ENCODE data around the gene KCNQ4.
A peak's percentile ranks its signal among the peaks of the same experiment; 100 is the strongest.

KCNQ4 gene

GRCh38 chr1:40872276-40872675, 88.7 kb downstream of the KCNQ4 start:
- Histone ChIP-seq H3K4me1 (ENCODE audit: control insufficient read depth, low read depth, low read length) (no peaks in the 10 kb centered on the region), H2BK120ac (ENCODE audit: low read depth, low read length) (no peak overlapping the region), H3K4ac (ENCODE audit: low read depth, low read length) (no peak overlapping the region), H3K79me2 (ENCODE audit: control insufficient read depth, insufficient read depth, low read length) (no peaks in the 10 kb centered on the region), H3K36me3 (ENCODE audit: control insufficient read depth, insufficient read depth, low read length) (no peaks in the 10 kb centered on the region), H3K56ac (ENCODE audit: low read length) (no peak overlapping the region), H3K9ac (ENCODE audit: low read length) (no peak overlapping the region), H3K18ac (ENCODE audit: low read length) (no peak overlapping the region), H3K23ac (ENCODE audit: low read length) (no peak overlapping the region), H3K27ac (ENCODE audit: low read depth, low read length) (no peak overlapping the region), H3K4me3 (ENCODE audit: low read length) (no peak overlapping the region), H2AK5ac (ENCODE audit: low read length) (no peak overlapping the region), H3K27me3 (ENCODE audit: insufficient read depth, low read length, poor library complexity) (no peaks in the 10 kb centered on the region), H4K5ac (ENCODE audit: low read length) (no peak overlapping the region), H4K8ac (ENCODE audit: low read depth, low read length) (no peak overlapping the region), H2BK5ac (ENCODE audit: low read length) (no peak overlapping the region), H3K4me2 (ENCODE audit: low read length) (no peak overlapping the region), H2BK15ac (replicated peaks; ENCODE audit: low read depth) (no peak overlapping the region), H3K79me1 (ENCODE audit: low read length) (no peaks in the 10 kb centered on the region)
- no CpG with 5 or more reads among the region's 3 CpGs for WGBS (ENCODE audit: extremely low coverage, insufficient coverage, low lambda C conversion rate)
- no peak for DNase-seq

DNA sequence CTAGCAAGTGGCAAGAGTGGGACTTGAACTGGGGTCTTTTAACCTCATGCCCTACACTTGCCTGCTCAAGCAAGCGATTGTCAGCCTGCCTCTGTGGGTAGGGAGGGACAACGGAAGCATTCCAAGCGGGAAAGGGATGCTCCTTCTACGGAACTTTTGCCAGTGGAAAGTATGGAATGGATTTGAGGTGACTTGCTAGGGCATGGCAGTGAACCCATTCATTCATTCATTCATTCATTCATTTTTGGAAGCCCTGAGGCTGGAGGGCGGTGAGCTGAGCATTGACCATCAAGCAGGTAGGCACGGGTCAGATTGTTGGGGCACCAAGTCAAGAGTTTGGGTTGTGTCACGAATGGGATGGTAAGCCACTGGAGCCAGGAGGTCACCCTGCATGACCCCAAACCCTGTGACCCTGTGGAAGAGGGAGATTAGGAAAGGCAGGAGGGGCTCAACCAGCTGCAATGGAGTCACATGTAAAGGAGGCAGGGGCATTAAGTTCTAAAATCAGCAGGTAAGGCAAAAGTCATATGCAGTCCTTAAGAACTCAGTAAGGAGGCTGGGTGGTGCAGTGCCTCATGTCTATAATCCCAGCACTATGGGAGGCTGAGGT, 90.4 kb downstream of the KCNQ4 start:
- Histone ChIP-seq H2AK5ac (ENCODE audit: low read length) (no peak overlapping the region), H4K8ac (ENCODE audit: low read depth, low read length) (no peak overlapping the region), H3K56ac (ENCODE audit: low read length) (no peak overlapping the region), H4K5ac (ENCODE audit: low read length) (no peak overlapping the region), H3K4me2 (ENCODE audit: low read length) (no peak overlapping the region), H3K4ac (ENCODE audit: low read depth, low read length) (no peak overlapping the region), H3K23ac (ENCODE audit: low read length) (no peak overlapping the region), H3K79me2 (ENCODE audit: control insufficient read depth, insufficient read depth, low read length) (no peaks in the 10 kb centered on the region), H3K4me3 (ENCODE audit: low read length) (no peak overlapping the region), H3K79me1 (ENCODE audit: low read length) (no peaks in the 10 kb centered on the region), H3K36me3 (ENCODE audit: control insufficient read depth, insufficient read depth, low read length) (no peaks in the 10 kb centered on the region), H3K18ac (ENCODE audit: low read length) (no peak overlapping the region), H3K9ac (ENCODE audit: low read length) (no peak overlapping the region), H2BK15ac (replicated peaks; ENCODE audit: low read depth) (no peak overlapping the region), H3K27me3 (ENCODE audit: insufficient read depth, low read length, poor library complexity) (no peaks in the 10 kb centered on the region), H3K27ac (ENCODE audit: low read depth, low read length) (no peak overlapping the region), H3K4me1 (ENCODE audit: control insufficient read depth, low read depth, low read length) (peaks cover 2% of the 10 kb centered on the region), H2BK120ac (ENCODE audit: low read depth, low read length) (no peak overlapping the region), H2BK5ac (ENCODE audit: low read length) (no peak overlapping the region)
- WGBS (ENCODE audit: extremely low coverage, insufficient coverage, low lambda C conversion rate): no CpG with 5 or more reads among the region's 7 CpGs
- no peak for DNase-seq

DNA sequence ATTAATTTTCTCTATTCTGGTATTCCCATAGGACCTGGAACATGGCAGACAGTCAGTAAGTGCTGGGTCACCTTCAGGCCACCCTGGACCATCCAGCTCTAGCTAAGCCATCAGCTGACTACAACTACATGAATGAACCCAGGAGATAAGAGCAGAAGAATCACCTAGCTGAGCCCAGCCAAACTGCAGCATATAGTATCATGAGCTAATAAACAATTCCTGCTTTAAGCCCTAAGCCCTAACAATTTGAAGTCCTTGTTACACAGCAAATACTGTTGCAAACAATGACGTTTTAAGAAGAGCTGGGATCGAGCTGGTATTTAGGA, 92.8 kb downstream of the KCNQ4 start:
- Histone ChIP-seq H2BK120ac (ENCODE audit: low read depth, low read length) (no peak overlapping the region), H3K4me1 (ENCODE audit: control insufficient read depth, low read depth, low read length) (peaks cover 2% of the 10 kb centered on the region), H3K36me3 (ENCODE audit: control insufficient read depth, insufficient read depth, low read length) (no peaks in the 10 kb centered on the region), H3K4me3 (ENCODE audit: low read length) (no peak overlapping the region), H3K4ac (ENCODE audit: low read depth, low read length) (no peak overlapping the region), H4K5ac (ENCODE audit: low read length) (no peak overlapping the region), H3K79me1 (ENCODE audit: low read length) (no peaks in the 10 kb centered on the region), H3K27ac (ENCODE audit: low read depth, low read length) (no peak overlapping the region), H3K56ac (ENCODE audit: low read length) (no peak overlapping the region), H3K79me2 (ENCODE audit: control insufficient read depth, insufficient read depth, low read length) (no peaks in the 10 kb centered on the region), H3K23ac (ENCODE audit: low read length) (no peak overlapping the region), H3K9ac (ENCODE audit: low read length) (no peak overlapping the region), H4K8ac (ENCODE audit: low read depth, low read length) (no peak overlapping the region), H2AK5ac (ENCODE audit: low read length) (no peak overlapping the region), H3K18ac (ENCODE audit: low read length) (no peak overlapping the region), H3K4me2 (ENCODE audit: low read length) (no peak overlapping the region), H3K27me3 (ENCODE audit: insufficient read depth, low read length, poor library complexity) (no peaks in the 10 kb centered on the region), H2BK5ac (ENCODE audit: low read length) (no peak overlapping the region), H2BK15ac (replicated peaks; ENCODE audit: low read depth) (no peak overlapping the region)
- WGBS (ENCODE audit: extremely low coverage, insufficient coverage, low lambda C conversion rate): no CpG with 5 or more reads among the region's 2 CpGs
- no peak for DNase-seq

DNA sequence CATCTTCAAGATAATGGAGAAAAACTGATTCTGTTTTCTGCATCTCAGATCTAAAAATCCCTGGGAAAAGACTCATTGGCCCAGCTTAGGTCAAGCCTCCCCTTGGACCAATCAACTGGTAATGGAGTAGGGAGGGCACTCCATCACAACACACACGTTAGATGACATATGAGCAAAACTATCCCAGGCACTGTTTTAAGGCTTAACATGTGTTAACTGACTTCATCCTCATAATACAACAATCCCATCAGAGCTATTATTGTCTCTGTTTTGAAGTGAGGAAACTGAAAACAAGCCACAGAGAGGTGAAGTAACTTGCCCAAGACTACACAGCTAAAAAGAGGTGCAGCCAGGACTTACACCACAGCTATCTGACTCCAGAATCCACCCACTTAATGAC, 93.3 kb downstream of the KCNQ4 start:
- H3K4me3 ChIP-seq (ENCODE audit: low read length): no peak overlapping the region
- no peak overlapping the region for H3K9ac ChIP-seq (ENCODE audit: low read length)
- H3K36me3 ChIP-seq (ENCODE audit: control insufficient read depth, insufficient read depth, low read length): no peaks in the 10 kb centered on the region
- H3K56ac ChIP-seq (ENCODE audit: low read length): no peak overlapping the region
- no peak overlapping the region for H3K27ac ChIP-seq (ENCODE audit: low read depth, low read length)
- no peak overlapping the region for H4K8ac ChIP-seq (ENCODE audit: low read depth, low read length)
- no peak overlapping the region for H2BK5ac ChIP-seq (ENCODE audit: low read length)
- H2BK15ac ChIP-seq (replicated peaks; ENCODE audit: low read depth): no peak overlapping the region
- DNase-seq: no peak
- H2AK5ac ChIP-seq (ENCODE audit: low read length): no peak overlapping the region
- no peak overlapping the region for H3K4me2 ChIP-seq (ENCODE audit: low read length)
- peaks cover 2% of the 10 kb centered on the region for H3K4me1 ChIP-seq (ENCODE audit: control insufficient read depth, low read depth, low read length)
- no peaks in the 10 kb centered on the region for H3K79me2 ChIP-seq (ENCODE audit: control insufficient read depth, insufficient read depth, low read length)
- no peak overlapping the region for H3K23ac ChIP-seq (ENCODE audit: low read length)
- H2BK120ac ChIP-seq (ENCODE audit: low read depth, low read length): no peak overlapping the region
- H4K5ac ChIP-seq (ENCODE audit: low read length): no peak overlapping the region
- no peak overlapping the region for H3K4ac ChIP-seq (ENCODE audit: low read depth, low read length)
- H3K18ac ChIP-seq (ENCODE audit: low read length): no peak overlapping the region
- no peaks in the 10 kb centered on the region for H3K27me3 ChIP-seq (ENCODE audit: insufficient read depth, low read length, poor library complexity)
- WGBS (ENCODE audit: extremely low coverage, insufficient coverage, low lambda C conversion rate): no CpG with 5 or more reads among the region's 1 CpG
- no peaks in the 10 kb centered on the region for H3K79me1 ChIP-seq (ENCODE audit: low read length)

DNA sequence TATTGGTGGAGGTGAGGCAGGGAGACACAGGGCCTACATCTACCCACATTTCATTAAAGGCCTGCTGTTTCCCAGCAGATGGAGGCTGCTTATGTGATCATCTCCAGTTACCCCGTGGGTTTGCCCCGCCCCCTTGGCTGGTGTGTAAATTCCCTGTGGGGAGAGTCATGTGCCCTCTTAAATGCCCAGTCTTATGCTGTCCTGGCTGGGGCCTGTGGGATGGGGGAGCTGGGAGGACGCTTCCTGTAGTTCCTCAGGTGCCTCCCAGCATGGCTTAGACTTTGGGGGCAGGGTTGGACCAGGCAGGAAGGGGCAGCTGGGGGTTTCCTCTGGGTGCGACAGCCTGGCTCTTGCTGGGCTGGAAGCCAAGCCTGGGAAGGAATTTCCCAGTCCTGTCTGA, 94.1 kb downstream of the KCNQ4 start:
- Histone ChIP-seq H3K79me1 (ENCODE audit: low read length) (no peaks in the 10 kb centered on the region), H3K36me3 (ENCODE audit: control insufficient read depth, insufficient read depth, low read length) (no peaks in the 10 kb centered on the region), H3K4me1 (ENCODE audit: control insufficient read depth, low read depth, low read length) (peaks cover 2% of the 10 kb centered on the region), H3K23ac (ENCODE audit: low read length) (no peak overlapping the region), H4K5ac (ENCODE audit: low read length) (no peak overlapping the region), H3K79me2 (ENCODE audit: control insufficient read depth, insufficient read depth, low read length) (no peaks in the 10 kb centered on the region), H3K27ac (ENCODE audit: low read depth, low read length) (no peak overlapping the region), H3K56ac (ENCODE audit: low read length) (no peak overlapping the region), H2BK15ac (replicated peaks; ENCODE audit: low read depth) (no peak overlapping the region), H3K9ac (ENCODE audit: low read length) (no peak overlapping the region), H3K18ac (ENCODE audit: low read length) (no peak overlapping the region), H2AK5ac (ENCODE audit: low read length) (no peak overlapping the region), H3K27me3 (ENCODE audit: insufficient read depth, low read length, poor library complexity) (no peaks in the 10 kb centered on the region), H2BK5ac (ENCODE audit: low read length) (no peak overlapping the region), H3K4me2 (ENCODE audit: low read length) (no peak overlapping the region), H4K8ac (ENCODE audit: low read depth, low read length) (no peak overlapping the region), H3K4ac (ENCODE audit: low read depth, low read length) (no peak overlapping the region), H3K4me3 (ENCODE audit: low read length) (no peak overlapping the region), H2BK120ac (ENCODE audit: low read depth, low read length) (no peak overlapping the region)
- DNase-seq: peak; percentile 49
- WGBS (ENCODE audit: extremely low coverage, insufficient coverage, low lambda C conversion rate): no CpG with 5 or more reads among the region's 4 CpGs

GRCh38 chr1:40878906-40879305, 95.3 kb downstream of the KCNQ4 start:
- Histone ChIP-seq H3K27ac (ENCODE audit: low read depth, low read length) (no peak overlapping the region), H3K27me3 (ENCODE audit: insufficient read depth, low read length, poor library complexity) (no peaks in the 10 kb centered on the region), H3K23ac (ENCODE audit: low read length) (no peak overlapping the region), H3K4ac (ENCODE audit: low read depth, low read length) (no peak overlapping the region), H2BK120ac (ENCODE audit: low read depth, low read length) (no peak overlapping the region), H3K4me2 (ENCODE audit: low read length) (no peak overlapping the region), H3K79me2 (ENCODE audit: control insufficient read depth, insufficient read depth, low read length) (no peaks in the 10 kb centered on the region), H3K9ac (ENCODE audit: low read length) (no peak overlapping the region), H3K79me1 (ENCODE audit: low read length) (no peaks in the 10 kb centered on the region), H2BK15ac (replicated peaks; ENCODE audit: low read depth) (no peak overlapping the region), H4K8ac (ENCODE audit: low read depth, low read length) (no peak overlapping the region), H2AK5ac (ENCODE audit: low read length) (no peak overlapping the region), H3K4me1 (ENCODE audit: control insufficient read depth, low read depth, low read length) (peaks cover 2% of the 10 kb centered on the region), H4K5ac (ENCODE audit: low read length) (no peak overlapping the region), H2BK5ac (ENCODE audit: low read length) (no peak overlapping the region), H3K18ac (ENCODE audit: low read length) (no peak overlapping the region), H3K36me3 (ENCODE audit: control insufficient read depth, insufficient read depth, low read length) (no peaks in the 10 kb centered on the region), H3K4me3 (ENCODE audit: low read length) (no peak overlapping the region), H3K56ac (ENCODE audit: low read length) (no peak overlapping the region)
- no CpG with 5 or more reads among the region's 2 CpGs for WGBS (ENCODE audit: extremely low coverage, insufficient coverage, low lambda C conversion rate)
- no peak for DNase-seq
